ENCODE results near the gene LRRC51. TPM values are rescaled to one million over a fixed set of nuclear protein-coding genes. Genes with fewer than 3 reads are reported as not detected.

Gene LRRC51
- total RNA-seq, 2 experiments from 2014 or later = 6.8 to 8.3 TPM

- peak overlapping the region; percentile 97 for H3K27ac Mint-ChIP-seq
- H3K4me1 Mint-ChIP-seq (ENCODE audit: low read depth) = peaks cover 12% of the 10 kb centered on the region
- CTCF ChIA-PET = interaction anchor here (1.2 kb wide), 1 partner anchor 700 kb away, joined by 3 read pairs; no protein-coding TSS in a partner anchor
- H3K9me3 Mint-ChIP-seq = no peaks in the 10 kb centered on the region
- intact Hi-C loops (cut with micrococcal nuclease) = loop anchor here (1.0 to 2.0 kb wide), 8 partner anchors 10 to 660 kb away; partner anchors contain the start of genes CLPB, LAMTOR1, LRRC51 and NADSYN1
- H3K27me3 Mint-ChIP-seq (ENCODE audit: low read depth) = no peaks in the 10 kb centered on the region
- peak overlapping the region; percentile 85 for H3K4me3 Mint-ChIP-seq
- H3K36me3 Mint-ChIP-seq (ENCODE audit: low read depth) = peaks cover 2% of the 10 kb centered on the region
- peak; percentile 19 for DNase-seq
These were observed 32.5 kb downstream of the LRRC51 start for GRCh38 chr11:72112978-72113808.

- no peak overlapping the region for H3K4me3 Mint-ChIP-seq
- peaks cover 2% of the 10 kb centered on the region for H3K36me3 Mint-ChIP-seq (ENCODE audit: low read depth)
- H3K9me3 Mint-ChIP-seq = no peaks in the 10 kb centered on the region
- CTCF ChIA-PET = no interaction called here
- DNase-seq = no peak
- H3K27me3 Mint-ChIP-seq (ENCODE audit: low read depth) = no peaks in the 10 kb centered on the region
- H3K4me1 Mint-ChIP-seq (ENCODE audit: low read depth) = peaks cover 12% of the 10 kb centered on the region
- intact Hi-C loops (cut with micrococcal nuclease) = no loop called here
- no peak overlapping the region for H3K27ac Mint-ChIP-seq
These were observed 33.9 kb downstream of the LRRC51 start for GRCh38 chr11:72114570-72114969.

- CTCF ChIA-PET = no interaction called here
- no peaks in the 10 kb centered on the region for H3K36me3 Mint-ChIP-seq (ENCODE audit: low read depth)
- H3K9me3 Mint-ChIP-seq = no peaks in the 10 kb centered on the region
- no peak overlapping the region for H3K27ac Mint-ChIP-seq
- no peak for DNase-seq
- peaks cover 9% of the 10 kb centered on the region for H3K4me1 Mint-ChIP-seq (ENCODE audit: low read depth)
- intact Hi-C loops (cut with micrococcal nuclease) = no loop called here
- H3K27me3 Mint-ChIP-seq (ENCODE audit: low read depth) = no peaks in the 10 kb centered on the region
- H3K4me3 Mint-ChIP-seq = no peak overlapping the region
These were observed 35.5 kb downstream of the LRRC51 start for GRCh38 chr11:72116019-72116755.

- Mint-ChIP-seq H3K4me3 (no peak overlapping the region), H3K9me3 (no peaks in the 10 kb centered on the region), H3K4me1 (ENCODE audit: low read depth) (no peaks in the 10 kb centered on the region), H3K27ac (no peak overlapping the region), H3K36me3 (ENCODE audit: low read depth) (no peaks in the 10 kb centered on the region), H3K27me3 (ENCODE audit: low read depth) (peaks cover 2% of the 10 kb centered on the region)
- intact Hi-C loops (cut with micrococcal nuclease) = no loop called here
- no peak for DNase-seq
- CTCF ChIA-PET = no interaction called here
These were observed 38.5 kb downstream of the LRRC51 start for GRCh38 chr11:72119198-72119597.

GRCh38 chr11:72120930-72121329, 40.3 kb downstream of the LRRC51 start:
- H3K4me1 Mint-ChIP-seq (ENCODE audit: low read depth) = no peaks in the 10 kb centered on the region
- DNase-seq = no peak
- H3K9me3 Mint-ChIP-seq = no peaks in the 10 kb centered on the region
- no peaks in the 10 kb centered on the region for H3K36me3 Mint-ChIP-seq (ENCODE audit: low read depth)
- no peak overlapping the region for H3K27ac Mint-ChIP-seq
- intact Hi-C loops (cut with micrococcal nuclease) = no loop called here
- H3K27me3 Mint-ChIP-seq (ENCODE audit: low read depth) = peaks cover 2% of the 10 kb centered on the region
- H3K4me3 Mint-ChIP-seq = no peak overlapping the region
- CTCF ChIA-PET = interaction anchor here (0.6 to 1.2 kb wide), 3 partner anchors 11 to 23 kb away, joined by 3 read pairs; no protein-coding TSS in a partner anchor

GRCh38 chr11:72122607-72123006, 42.0 kb downstream of the LRRC51 start:
- CTCF ChIA-PET = interaction anchor here (0.8 kb wide), 1 partner anchor 21 kb away, joined by 3 read pairs; no protein-coding TSS in a partner anchor
- no peaks in the 10 kb centered on the region for H3K9me3 Mint-ChIP-seq
- no peaks in the 10 kb centered on the region for H3K4me1 Mint-ChIP-seq (ENCODE audit: low read depth)
- no peak for DNase-seq
- intact Hi-C loops (cut with micrococcal nuclease) = no loop called here
- H3K27ac Mint-ChIP-seq = no peak overlapping the region
- no peaks in the 10 kb centered on the region for H3K36me3 Mint-ChIP-seq (ENCODE audit: low read depth)
- peaks cover 2% of the 10 kb centered on the region for H3K27me3 Mint-ChIP-seq (ENCODE audit: low read depth)
- H3K4me3 Mint-ChIP-seq = no peak overlapping the region

GRCh38 chr11:72123117-72123653, 42.5 kb downstream of the LRRC51 start:
- H3K9me3 Mint-ChIP-seq = peaks cover 5% of the 10 kb centered on the region

GRCh38 chr11:72124046-72124445, 43.4 kb downstream of the LRRC51 start:
- no peak for DNase-seq
- intact Hi-C loops (cut with micrococcal nuclease) = no loop called here
- Mint-ChIP-seq H3K4me3 (no peak overlapping the region), H3K4me1 (ENCODE audit: low read depth) (no peaks in the 10 kb centered on the region), H3K36me3 (ENCODE audit: low read depth) (peaks cover 4% of the 10 kb centered on the region), H3K27ac (no peak overlapping the region), H3K27me3 (ENCODE audit: low read depth) (peaks cover 2% of the 10 kb centered on the region), H3K9me3 (peaks cover 13% of the 10 kb centered on the region)
- CTCF ChIA-PET = interaction anchor here (0.5 kb wide), 1 partner anchor 76 kb away, joined by 3 read pairs; no protein-coding TSS in a partner anchor

More at GRCh38 chr11:72123117-72123653, 42.5 kb downstream of the LRRC51 start:
- CTCF ChIA-PET = interaction anchor here (0.8 kb wide), 1 partner anchor 21 kb away, joined by 3 read pairs; no protein-coding TSS in a partner anchor
- no peaks in the 10 kb centered on the region for H3K36me3 Mint-ChIP-seq (ENCODE audit: low read depth)
- H3K4me1 Mint-ChIP-seq (ENCODE audit: low read depth) = no peaks in the 10 kb centered on the region
- H3K4me3 Mint-ChIP-seq = no peak overlapping the region
- DNase-seq = no peak
- intact Hi-C loops (cut with micrococcal nuclease) = no loop called here
- peaks cover 2% of the 10 kb centered on the region for H3K27me3 Mint-ChIP-seq (ENCODE audit: low read depth)
- H3K27ac Mint-ChIP-seq = no peak overlapping the region

GRCh38 chr11:72125956-72126355, 45.3 kb downstream of the LRRC51 start:
- H3K4me3 Mint-ChIP-seq = no peak overlapping the region
- H3K9me3 Mint-ChIP-seq = peaks cover 17% of the 10 kb centered on the region
- CTCF ChIA-PET = interaction anchor here (0.9 to 2.3 kb wide), 2 partner anchors 18 to 58 kb away, joined by 3 to 7 read pairs; no protein-coding TSS in a partner anchor
- no peak overlapping the region for H3K27ac Mint-ChIP-seq
- no peaks in the 10 kb centered on the region for H3K4me1 Mint-ChIP-seq (ENCODE audit: low read depth)
- no peak for DNase-seq
- H3K27me3 Mint-ChIP-seq (ENCODE audit: low read depth) = peaks cover 5% of the 10 kb centered on the region
- peaks cover 5% of the 10 kb centered on the region for H3K36me3 Mint-ChIP-seq (ENCODE audit: low read depth)
- intact Hi-C loops (cut with micrococcal nuclease) = no loop called here

GRCh38 chr11:72127923-72128322, 47.3 kb downstream of the LRRC51 start:
- CTCF ChIA-PET = interaction anchor here (0.6 to 2.3 kb wide), 4 partner anchors 16 to 286 kb away, joined by 3 to 7 read pairs (median 4); no protein-coding TSS in a partner anchor
- intact Hi-C loops (cut with micrococcal nuclease) = no loop called here
- DNase-seq = no peak
- Mint-ChIP-seq H3K27ac (no peak overlapping the region), H3K36me3 (ENCODE audit: low read depth) (peaks cover 5% of the 10 kb centered on the region), H3K4me1 (ENCODE audit: low read depth) (no peaks in the 10 kb centered on the region), H3K27me3 (ENCODE audit: low read depth) (peaks cover 5% of the 10 kb centered on the region), H3K4me3 (no peak overlapping the region), H3K9me3 (peaks cover 17% of the 10 kb centered on the region)

- intact Hi-C loops (cut with micrococcal nuclease) = no loop called here
- CTCF ChIA-PET = interaction anchor here (1.1 kb wide), 1 partner anchor 14 kb away, joined by 3 read pairs; no protein-coding TSS in a partner anchor
- no peak for DNase-seq
- peaks cover 5% of the 10 kb centered on the region for H3K27me3 Mint-ChIP-seq (ENCODE audit: low read depth)
- peaks cover 17% of the 10 kb centered on the region for H3K9me3 Mint-ChIP-seq
- no peak overlapping the region for H3K4me3 Mint-ChIP-seq
- H3K36me3 Mint-ChIP-seq (ENCODE audit: low read depth) = peaks cover 5% of the 10 kb centered on the region
- H3K4me1 Mint-ChIP-seq (ENCODE audit: low read depth) = no peaks in the 10 kb centered on the region
- no peak overlapping the region for H3K27ac Mint-ChIP-seq
These were observed 48.7 kb downstream of the LRRC51 start for GRCh38 chr11:72129381-72129780.

- CTCF ChIA-PET = interaction anchor here (0.7 kb wide), 1 partner anchor 12 kb away, joined by 3 read pairs; no protein-coding TSS in a partner anchor
- H3K27me3 Mint-ChIP-seq (ENCODE audit: low read depth) = peaks cover 5% of the 10 kb centered on the region
- no peak overlapping the region for H3K4me3 Mint-ChIP-seq
These were observed 52.0 kb downstream of the LRRC51 start for GRCh38 chr11:72132646-72133045.

More at GRCh38 chr11:72132646-72133045, 52.0 kb downstream of the LRRC51 start:
- Mint-ChIP-seq H3K9me3 (peaks cover 17% of the 10 kb centered on the region), H3K27ac (no peak overlapping the region), H3K36me3 (ENCODE audit: low read depth) (peaks cover 5% of the 10 kb centered on the region), H3K4me1 (ENCODE audit: low read depth) (no peaks in the 10 kb centered on the region)
- intact Hi-C loops (cut with micrococcal nuclease) = no loop called here
- DNase-seq = no peak

Data from activated naive CD4-positive, alpha-beta T cell treated with anti-CD3 and anti-CD28 coated beads for 36 hours (primary cell).